Prostate gland (tissue), 2 donors: Measurements from ENCODE around the gene RIPOR3. TPM values are rescaled to one million over a fixed set of nuclear protein-coding genes. Genes with fewer than 3 reads are reported as not detected.

Experiments used
- DNase-seq: peaks from one replicate; pipeline ENCODE4 v3.0.0-alpha.2; 2019; ENCODE audit warnings: low spot score
- H3K27ac ChIP-seq, 2 donors: fragments of 200-600 bp; sonication (generic); 2 replicates each; pipeline ENCODE4 v1.5.1; 2017 to 2019
- H3K27me3 ChIP-seq: fragments of 200-600 bp; sonication (generic); replicated peaks from 2 replicates; pipeline ENCODE4 v1.5.1; 2019; ENCODE audit not compliant: insufficient read depth
- H3K36me3 ChIP-seq, 2 donors: fragments of 200-600 bp; sonication (generic); 1 replicate in 1 of 2; 2 replicates in 1 of 2; pipeline versions ENCODE4 v1.5.1 to v1.8.1; 2017 to 2019
- H3K4me1 ChIP-seq: fragments of 200-600 bp; sonication (generic); replicated peaks from 2 replicates; pipeline ENCODE4 v1.5.1; 2019
- H3K4me3 ChIP-seq, 2 donors: fragments of 200-600 bp; sonication (generic); 2 replicates each; pipeline ENCODE4 v1.5.1; 2017 to 2019
- H3K9me3 ChIP-seq: fragments of 200-600 bp; sonication (generic); 2 replicates; pipeline ENCODE4 v1.5.1; 2017
- CTCF ChIP-seq, 4 experiments: fragments of 200-600 bp in 2 of 4; fragments of 450-650 bp in 2 of 4; sonication (generic) in 2 of 4; IDR thresholded peaks; 1 replicate in 3 of 4; 2 replicates in 1 of 4; pipeline ENCODE4 v1.5.1; 2016 to 2019; ENCODE audit warnings: antibody characterized with exemption in 4 of 4, mild to moderate bottlenecking in 2 of 4, moderate library complexity in 2 of 4
- POLR2A ChIP-seq: fragments of 450-650 bp; IDR thresholded peaks from one replicate; pipeline ENCODE4 v1.6.1; 2016; ENCODE audit warnings: antibody characterized with exemption, mild to moderate bottlenecking
- POLR2AphosphoS5 ChIP-seq: sonication (generic); formaldehyde crosslinking; IDR thresholded peaks from one replicate; pipeline ENCODE4 v1.6.1; 2017; ENCODE audit warnings: antibody characterized with exemption
- WGBS: methylation state at CpG from one replicate; pipeline ENCODE4 v1.1.5; 2018; 5-methylcytosine and 5-hydroxymethylcytosine counted together
- intact Hi-C: fragments of 100-400 bp; cut with DNase I; formaldehyde crosslinking; loops from one replicate; pipeline ENCODE4 v1.14.2; 2022
- total RNA-seq, 2 donors: library from RNA; depleted of rRNA; stranded (reverse); fragments of >200 nt; gene quantifications; one replicate each; pipeline ENCODE4 v1.1.0, GENCODE V29; 2016

Gene RIPOR3
- total RNA-seq, 2 donors from 2014 or later, result 0.55 to 11.3 TPM

- Histone ChIP-seq H3K9me3 (no peaks in the 10 kb centered on the region), H3K4me1 (no peaks in the 10 kb centered on the region), H3K36me3 (no peaks in the 10 kb centered on the region), H3K4me3 (no peak overlapping the region), H3K27ac (no peak overlapping the region), H3K27me3 (no peaks in the 10 kb centered on the region)
- intact Hi-C loops, result no loop called here
- no peak for DNase-seq
- no peak for TF ChIP-seq POLR2A
- TF ChIP-seq POLR2AphosphoS5, result no peak
- no peak for TF ChIP-seq CTCF (IDR thresholded peaks at IDR 0.05)
- 96% methylated on average over 6 of the region's 6 CpGs for WGBS
Observed at GRCh38 chr20:50559149-50559548, 132.2 kb downstream of the RIPOR3 start.

GRCh38 chr20:50558483-50558925, 132.8 kb downstream of the RIPOR3 start:
- no peak overlapping the region for H3K4me3 ChIP-seq
- no peaks in the 10 kb centered on the region for H3K9me3 ChIP-seq
- no peak overlapping the region for H3K27ac ChIP-seq
- DNase-seq, result no peak
- H3K36me3 ChIP-seq, result no peaks in the 10 kb centered on the region
- intact Hi-C loops, result no loop called here
- 67% methylated on average over 4 of the region's 4 CpGs for WGBS
- no peak for TF ChIP-seq POLR2A
- no peak for TF ChIP-seq POLR2AphosphoS5
- no peak for TF ChIP-seq CTCF (IDR thresholded peaks at IDR 0.05)
- H3K27me3 ChIP-seq, result no peaks in the 10 kb centered on the region
- H3K4me1 ChIP-seq, result no peaks in the 10 kb centered on the region

- H3K4me3 ChIP-seq, result no peak overlapping the region
- no peaks in the 10 kb centered on the region for H3K36me3 ChIP-seq
- H3K4me1 ChIP-seq, result no peaks in the 10 kb centered on the region
- H3K27ac ChIP-seq, result no peak overlapping the region
- H3K9me3 ChIP-seq, result no peaks in the 10 kb centered on the region
- H3K27me3 ChIP-seq, result no peaks in the 10 kb centered on the region
- intact Hi-C loops, result no loop called here
- no peak for DNase-seq
- 96% methylated on average over 11 of the region's 11 CpGs for WGBS
- TF ChIP-seq POLR2A (no peak), CTCF (IDR thresholded peaks at IDR 0.05) (no peak), POLR2AphosphoS5 (no peak)
Observed at GRCh38 chr20:50557549-50558134, 133.7 kb downstream of the RIPOR3 start.

- no peak overlapping the region for H3K27ac ChIP-seq
- no peaks in the 10 kb centered on the region for H3K4me1 ChIP-seq
- no peak for TF ChIP-seq CTCF (IDR thresholded peaks at IDR 0.05)
- no peak for TF ChIP-seq POLR2A
- no peak for TF ChIP-seq POLR2AphosphoS5
- no peaks in the 10 kb centered on the region for H3K36me3 ChIP-seq
- no peak overlapping the region for H3K4me3 ChIP-seq
- 52% methylated on average over 5 of the region's 5 CpGs for WGBS
- no peaks in the 10 kb centered on the region for H3K27me3 ChIP-seq
- H3K9me3 ChIP-seq, result no peaks in the 10 kb centered on the region
- no peak for DNase-seq
- intact Hi-C loops, result no loop called here
Observed at GRCh38 chr20:50555662-50556061, 135.7 kb downstream of the RIPOR3 start.
